Activated CD4-positive, alpha-beta T cell treated with anti-CD3 and anti-CD28 coated beads, Interleukin-2, Interleukin-6, amounts not matched to agents 100 ng/mL and 50 ng/mL, durations not matched to agents 16 hours and 8 hours (primary cell): ENCODE results near the gene SZRD1.
"Not testable (repeated sequence)": the region's sequence is repeated elsewhere in the genome, so short reads cannot be mapped to it uniquely, and the experiment has no call there.

Experiments used
- DNase-seq: peaks from one replicate; pipeline ENCODE4 v3.0.0-alpha.2; 2020

SZRD1 gene

GRCh38 chr1:16366722-16367257 lies at the start of gene SZRD1:
TSS of gene SZRD1 (plus strand) at chr1:16367242. CDS start at chr1:16367258, 16 bp downstream.
- peak; percentile 98 for DNase-seq

- no peak for DNase-seq
These were observed 48.5 kb upstream of the SZRD1 start for GRCh38 chr1:16318555-16318954.

GRCh38 chr1:16321176-16321867 lies 45.7 kb upstream of the SZRD1 start:
- DNase-seq, result no peak

- no peak for DNase-seq
These were observed 42.6 kb upstream of the SZRD1 start for GRCh38 chr1:16324456-16324890.

- no peak for DNase-seq
These were observed 40.1 kb upstream of the SZRD1 start for GRCh38 chr1:16326833-16327404.

- DNase-seq, result no peak
These were observed 32.2 kb upstream of the SZRD1 start for GRCh38 chr1:16334655-16335340.

GRCh38 chr1:16338961-16339360 lies 28.1 kb upstream of the SZRD1 start:
- no peak for DNase-seq

GRCh38 chr1:16340673-16341072 lies 26.4 kb upstream of the SZRD1 start:
- DNase-seq, result no peak

GRCh38 chr1:16342331-16343062 lies 24.5 kb upstream of the SZRD1 start:
- DNase-seq, result no peak

GRCh38 chr1:16343276-16343675 lies 23.8 kb upstream of the SZRD1 start:
- DNase-seq, result not testable (repeated sequence)

- no peak for DNase-seq
These were observed 18.4 kb upstream of the SZRD1 start for GRCh38 chr1:16348414-16349182.

GRCh38 chr1:16349847-16350406 lies 17.1 kb upstream of the SZRD1 start:
- no peak for DNase-seq

GRCh38 chr1:16351456-16351993 lies 15.5 kb upstream of the SZRD1 start:
- DNase-seq, result peak; percentile 20

- peak; percentile 96 for DNase-seq
These were observed 14.8 kb upstream of the SZRD1 start, which contains the start of gene FBXO42 for GRCh38 chr1:16351994-16352841. TSS of gene FBXO42 (minus strand) at chr1:16352480. CDS start at chr1:16315418, 37,062 bp downstream.

- DNase-seq, result no peak
These were observed 14.1 kb upstream of the SZRD1 start for GRCh38 chr1:16352842-16353535.

- DNase-seq, result no peak
These were observed 12.4 kb upstream of the SZRD1 start for GRCh38 chr1:16354619-16355018.

- no peak for DNase-seq
These were observed 10.2 kb upstream of the SZRD1 start for GRCh38 chr1:16356867-16357266.

GRCh38 chr1:16365146-16365498 lies 1.9 kb upstream of the SZRD1 start:
- DNase-seq, result not testable (repeated sequence)

GRCh38 chr1:16367258-16367967 lies 371 bp downstream of the SZRD1 start:
- DNase-seq, result peak; percentile 91
